GM12878 (cell line): ENCODE results near the gene DUSP22. TPM values are rescaled to one million over a fixed set of nuclear protein-coding genes. Genes with fewer than 3 reads are reported as not detected.

Source experiments
- CHD1 ChIP-seq: IDR thresholded peaks from 2 replicates; pipeline ENCODE4 v1.6.1; 2012; ENCODE audit warnings: low read depth, low read length, improper control_type of control experiment
- CHD2 ChIP-seq: IDR thresholded peaks from 2 replicates; pipeline ENCODE4 v1.6.1; 2011; ENCODE audit warnings: low read depth, low read length, improper control_type of control experiment, borderline replicate concordance
- IKZF1 ChIP-seq: fragments of 450-650 bp; conservative IDR thresholded peaks from 2 replicates; pipeline ENCODE4 v1.6.1; 2017; ENCODE audit warnings: antibody characterized with exemption, mild to moderate bottlenecking
- MYB ChIP-seq: fragments of 150-350 bp; IDR thresholded peaks from 2 replicates; pipeline ENCODE4 v1.6.1; 2014; ENCODE audit warnings: mild to moderate bottlenecking, low read depth, low read length, borderline replicate concordance
- SMARCA5 ChIP-seq: fragments of 450-650 bp; IDR thresholded peaks from 2 replicates; pipeline ENCODE4 v1.6.1; 2017; ENCODE audit warnings: mild to moderate bottlenecking
- TCF3 ChIP-seq: IDR thresholded peaks from 2 replicates; pipeline ENCODE4 v1.6.1; 2012; ENCODE audit warnings: low read depth, mild to moderate bottlenecking, low read length, borderline replicate concordance; ENCODE audit not compliant: insufficient read depth
- polyA plus RNA-seq, 11 experiments: library from polyadenylated mRNA; depleted of rRNA in 4 of 11; unstranded in 6 of 11; stranded (reverse) in 5 of 11; fragments of >200 nt; fragmentation: Nextera tagmentation in 4 of 11; fragmentation: Illumina TruSeq in 1 of 11; extraction: Ambion mirVana in 4 of 11; extraction: Trizol in 1 of 11; gene quantifications; 1 replicate in 1 of 11; 2 replicates in 10 of 11; pipeline versions ENCODE4 v1.2.1 to v1.2.3, GENCODE V29; 2011 to 2016; ENCODE audit warnings: inconsistent platforms in 2 of 11, missing spikeins in 2 of 11, low read depth in 1 of 11
- total RNA-seq, 4 experiments: library from RNA; depleted of rRNA in 3 of 4; stranded (reverse); fragments of >200 nt in 3 of 4; fragmentation: Illumina TruSeq in 1 of 4; extraction: Trizol in 1 of 4; gene quantifications; 2 replicates each; pipeline versions ENCODE4 v1.2.1 to v1.2.3, GENCODE V29; 2013 to 2021
- TF ChIP-seq, protein P1 (sequence below): fragments of 450-650 bp; IDR thresholded peaks from 2 replicates; pipeline ENCODE4 v1.6.1; 2017; ENCODE audit warnings: mild to moderate bottlenecking, moderate library complexity

DUSP22 gene
- total and polyA plus RNA-seq, 10 of the 15 experiments (the other 5 are each of a cell fraction or from before 2014, with no cell fraction given): 78.9 to 156 (median 107) TPM

DNA sequence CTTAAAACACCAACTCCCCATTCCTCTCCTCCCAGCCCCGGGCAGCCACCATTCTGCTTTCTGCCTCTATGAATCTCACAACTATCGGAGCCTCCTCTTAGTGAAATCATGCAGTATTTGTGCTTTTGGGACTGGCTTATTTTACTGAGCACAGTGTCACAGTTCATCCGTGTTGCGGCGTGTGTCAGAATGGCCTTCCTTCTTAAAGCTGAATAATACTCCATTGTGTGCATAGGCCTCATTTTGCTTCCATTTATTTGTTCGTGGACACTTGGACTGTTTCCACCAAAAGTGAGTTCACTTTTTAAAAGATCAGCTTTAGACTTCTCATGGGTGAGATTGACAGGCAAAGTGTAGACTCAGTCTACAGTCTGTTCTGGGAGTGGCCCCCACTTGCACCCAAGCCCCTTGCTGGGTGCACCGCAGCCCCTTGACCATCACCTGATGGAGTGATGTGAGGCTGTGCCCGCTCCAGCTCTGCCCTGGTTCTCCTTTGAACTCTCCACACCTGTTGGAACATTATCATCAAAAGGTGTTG is 12.6 kb downstream of the DUSP22 start (continued):
- TF ChIP-seq, protein P1, sequence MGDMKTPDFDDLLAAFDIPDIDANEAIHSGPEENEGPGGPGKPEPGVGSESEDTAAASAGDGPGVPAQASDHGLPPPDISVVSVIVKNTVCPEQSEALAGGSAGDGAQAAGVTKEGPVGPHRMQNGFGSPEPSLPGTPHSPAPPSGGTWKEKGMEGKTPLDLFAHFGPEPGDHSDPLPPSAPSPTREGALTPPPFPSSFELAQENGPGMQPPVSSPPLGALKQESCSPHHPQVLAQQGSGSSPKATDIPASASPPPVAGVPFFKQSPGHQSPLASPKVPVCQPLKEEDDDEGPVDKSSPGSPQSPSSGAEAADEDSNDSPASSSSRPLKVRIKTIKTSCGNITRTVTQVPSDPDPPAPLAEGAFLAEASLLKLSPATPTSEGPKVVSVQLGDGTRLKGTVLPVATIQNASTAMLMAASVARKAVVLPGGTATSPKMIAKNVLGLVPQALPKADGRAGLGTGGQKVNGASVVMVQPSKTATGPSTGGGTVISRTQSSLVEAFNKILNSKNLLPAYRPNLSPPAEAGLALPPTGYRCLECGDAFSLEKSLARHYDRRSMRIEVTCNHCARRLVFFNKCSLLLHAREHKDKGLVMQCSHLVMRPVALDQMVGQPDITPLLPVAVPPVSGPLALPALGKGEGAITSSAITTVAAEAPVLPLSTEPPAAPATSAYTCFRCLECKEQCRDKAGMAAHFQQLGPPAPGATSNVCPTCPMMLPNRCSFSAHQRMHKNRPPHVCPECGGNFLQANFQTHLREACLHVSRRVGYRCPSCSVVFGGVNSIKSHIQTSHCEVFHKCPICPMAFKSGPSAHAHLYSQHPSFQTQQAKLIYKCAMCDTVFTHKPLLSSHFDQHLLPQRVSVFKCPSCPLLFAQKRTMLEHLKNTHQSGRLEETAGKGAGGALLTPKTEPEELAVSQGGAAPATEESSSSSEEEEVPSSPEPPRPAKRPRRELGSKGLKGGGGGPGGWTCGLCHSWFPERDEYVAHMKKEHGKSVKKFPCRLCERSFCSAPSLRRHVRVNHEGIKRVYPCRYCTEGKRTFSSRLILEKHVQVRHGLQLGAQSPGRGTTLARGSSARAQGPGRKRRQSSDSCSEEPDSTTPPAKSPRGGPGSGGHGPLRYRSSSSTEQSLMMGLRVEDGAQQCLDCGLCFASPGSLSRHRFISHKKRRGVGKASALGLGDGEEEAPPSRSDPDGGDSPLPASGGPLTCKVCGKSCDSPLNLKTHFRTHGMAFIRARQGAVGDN: peak; percentile 82; the same call in 1 of the 2 replicates
- TF ChIP-seq SMARCA5 (peak; percentile 38; the same call in 1 of the 2 replicates), MYB (0 out of 2 replicates have a peak, but pooled peaks have one; percentile 11), CHD1 (0 out of 2 replicates have a peak, but pooled peaks have one; percentile 45), IKZF1 (no peak), CHD2 (peak; percentile 30; the same call in 1 of the 2 replicates), TCF3 (0 out of 2 replicates have a peak, but pooled peaks have one; percentile 21)
